HUES48 (cell line): Measurements from ENCODE around the gene KIF25.

Experiments
- H3K27ac ChIP-seq: one replicate; pipeline ENCODE4 v1.7.0; 2013; ENCODE audit warnings: low read depth, low read length, inconsistent platforms
- H3K27me3 ChIP-seq: 2 replicates; pipeline ENCODE4 v1.6.1; 2013; ENCODE audit warnings: mild to moderate bottlenecking, low read length; ENCODE audit not compliant: control insufficient read depth, insufficient read depth
- H3K36me3 ChIP-seq: 2 replicates; pipeline ENCODE4 v1.6.1; 2013; ENCODE audit warnings: low read length; ENCODE audit not compliant: control insufficient read depth, insufficient read depth
- H3K4me1 ChIP-seq: 2 replicates; pipeline ENCODE4 v1.6.1; 2013; ENCODE audit warnings: mild to moderate bottlenecking, low read length; ENCODE audit not compliant: control insufficient read depth, insufficient read depth
- H3K4me3 ChIP-seq: 2 replicates; pipeline ENCODE4 v1.5.1; 2013; ENCODE audit warnings: mild to moderate bottlenecking, low read depth, low read length
- H3K9ac ChIP-seq: 2 replicates; pipeline ENCODE4 v1.6.1; 2013; ENCODE audit warnings: mild to moderate bottlenecking, low read depth, low read length, moderate library complexity
- H3K9me3 ChIP-seq: 2 replicates; pipeline ENCODE4 v1.6.1; 2013; ENCODE audit warnings: low read length; ENCODE audit not compliant: control insufficient read depth, insufficient read depth

KIF25 gene

GRCh38 chr6:168021581-168021980, 24.1 kb downstream of the KIF25 start:
- Histone ChIP-seq H3K9me3 (no peaks in the 10 kb centered on the region), H3K4me1 (peaks cover 5% of the 10 kb centered on the region; the same call in 1 of the 2 replicates), H3K27ac (no peak overlapping the region), H3K27me3 (no peaks in the 10 kb centered on the region), H3K36me3 (no peaks in the 10 kb centered on the region), H3K4me3 (no peak overlapping the region), H3K9ac (no peak overlapping the region)

GRCh38 chr6:168022488-168023321, 25.2 kb downstream of the KIF25 start:
- Histone ChIP-seq H3K9ac (no peak overlapping the region), H3K36me3 (no peaks in the 10 kb centered on the region), H3K9me3 (no peaks in the 10 kb centered on the region), H3K4me3 (no peak overlapping the region), H3K4me1 (no peaks in the 10 kb centered on the region), H3K27me3 (no peaks in the 10 kb centered on the region), H3K27ac (no peak overlapping the region)

- H3K27ac ChIP-seq: no peak overlapping the region
- H3K9ac ChIP-seq: no peak overlapping the region
- H3K9me3 ChIP-seq: no peaks in the 10 kb centered on the region
- no peaks in the 10 kb centered on the region for H3K36me3 ChIP-seq
- H3K27me3 ChIP-seq: no peaks in the 10 kb centered on the region
- H3K4me1 ChIP-seq: no peaks in the 10 kb centered on the region
- H3K4me3 ChIP-seq: no peak overlapping the region
Observed at GRCh38 chr6:168024951-168025510, 27.6 kb downstream of the KIF25 start.

DNA sequence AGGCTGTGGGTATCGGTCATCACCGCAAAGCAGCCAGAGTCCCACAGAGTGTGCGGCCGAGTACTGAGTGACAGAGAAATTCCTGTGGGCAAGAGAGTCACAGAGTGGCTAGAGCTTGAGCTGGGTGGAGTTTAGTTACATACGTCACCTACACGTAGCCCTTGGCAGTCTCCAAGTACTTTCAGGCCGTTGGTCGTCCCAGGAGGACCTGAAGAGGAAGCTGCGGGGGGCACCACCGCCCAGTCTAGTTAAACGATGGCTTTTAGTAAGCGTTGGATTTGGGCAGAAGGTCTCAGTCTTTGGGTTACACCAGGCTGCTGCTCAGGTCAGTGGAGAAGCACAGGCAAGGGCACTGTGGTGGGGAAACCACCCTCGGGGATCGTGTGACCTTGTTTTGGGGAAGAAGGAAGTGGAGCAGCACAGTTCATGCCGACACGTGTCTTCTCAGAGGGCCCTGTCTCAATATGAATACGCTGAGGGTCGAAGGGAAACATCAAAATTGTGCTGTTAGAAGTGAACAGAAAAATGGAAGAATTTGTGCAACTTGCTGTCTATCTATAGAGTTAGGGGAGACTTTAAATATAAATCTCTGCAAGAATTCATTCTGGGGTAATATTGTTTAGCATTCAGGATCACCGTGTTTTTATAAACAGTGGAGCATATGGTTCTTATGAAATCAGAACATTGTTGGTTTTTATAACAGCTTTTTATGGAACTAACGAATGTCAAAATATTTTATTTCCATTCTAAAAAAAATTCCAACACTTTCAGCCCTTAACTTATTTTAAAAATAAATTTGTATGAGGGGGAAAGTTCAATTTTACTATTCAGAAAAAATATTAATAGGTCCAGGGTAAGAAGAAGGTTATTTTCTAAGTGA, 28.6 kb downstream of the KIF25 start:
- H3K4me3 ChIP-seq: no peak overlapping the region
- no peak overlapping the region for H3K27ac ChIP-seq
- no peaks in the 10 kb centered on the region for H3K36me3 ChIP-seq
- no peak overlapping the region for H3K9ac ChIP-seq
- H3K9me3 ChIP-seq: no peaks in the 10 kb centered on the region
- H3K27me3 ChIP-seq: no peaks in the 10 kb centered on the region
- H3K4me1 ChIP-seq: peaks cover 5% of the 10 kb centered on the region

- no peaks in the 10 kb centered on the region for H3K27me3 ChIP-seq
- no peak overlapping the region for H3K4me3 ChIP-seq
- H3K9me3 ChIP-seq: no peaks in the 10 kb centered on the region
- no peak overlapping the region for H3K27ac ChIP-seq
- H3K36me3 ChIP-seq: no peaks in the 10 kb centered on the region
- peaks cover 6% of the 10 kb centered on the region for H3K4me1 ChIP-seq
- no peak overlapping the region for H3K9ac ChIP-seq
Observed at GRCh38 chr6:168026925-168027324, 29.5 kb downstream of the KIF25 start.

DNA sequence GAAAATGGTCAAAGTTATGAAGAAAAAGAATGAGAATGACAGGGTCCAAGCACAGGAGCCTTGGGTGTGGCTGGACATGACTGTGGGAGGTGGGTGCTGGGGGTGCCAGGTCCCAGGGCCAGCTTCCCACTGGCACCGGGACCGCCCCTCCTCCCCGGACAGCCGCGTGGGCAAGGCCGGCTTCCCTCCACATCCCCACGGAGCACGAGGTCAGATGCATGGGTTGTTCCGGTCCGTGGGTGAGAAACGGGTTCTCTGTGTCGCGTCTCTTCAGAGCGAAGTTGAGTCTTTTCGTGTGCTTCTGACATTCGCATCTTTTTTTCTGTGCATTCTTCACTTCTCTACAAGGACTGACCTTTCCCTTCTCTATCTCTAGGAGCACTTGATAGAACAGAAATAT, 30.1 kb downstream of the KIF25 start:
- Histone ChIP-seq H3K27ac (no peak overlapping the region), H3K9ac (no peak overlapping the region), H3K4me1 (peaks cover 6% of the 10 kb centered on the region), H3K27me3 (no peaks in the 10 kb centered on the region), H3K36me3 (no peaks in the 10 kb centered on the region), H3K4me3 (no peak overlapping the region), H3K9me3 (no peaks in the 10 kb centered on the region)

DNA sequence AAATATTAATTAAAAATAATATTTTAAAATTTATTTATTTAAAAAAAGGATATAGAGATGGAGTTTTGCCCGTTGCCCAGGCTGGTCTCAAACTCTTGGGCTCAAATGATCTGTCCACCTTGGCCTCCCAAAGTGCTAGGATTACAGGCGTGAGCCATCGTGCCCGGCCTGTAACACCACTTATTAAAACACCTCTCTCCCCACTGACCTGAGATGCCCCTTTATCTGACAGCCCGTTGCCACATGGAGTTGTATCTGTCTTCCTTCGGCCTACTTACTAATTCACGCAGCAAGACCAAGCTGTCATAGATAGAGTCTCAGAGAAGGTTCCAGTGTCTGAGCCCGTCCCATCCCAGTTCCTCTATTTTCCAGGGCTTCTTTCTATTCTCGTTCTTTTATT, 30.7 kb downstream of the KIF25 start:
- Histone ChIP-seq H3K4me1 (peaks cover 6% of the 10 kb centered on the region), H3K4me3 (no peak overlapping the region), H3K36me3 (no peaks in the 10 kb centered on the region), H3K27ac (no peak overlapping the region), H3K9ac (no peak overlapping the region), H3K9me3 (no peaks in the 10 kb centered on the region), H3K27me3 (no peaks in the 10 kb centered on the region)

- Histone ChIP-seq H3K9ac (no peak overlapping the region), H3K27ac (no peak overlapping the region), H3K4me3 (no peak overlapping the region), H3K9me3 (no peaks in the 10 kb centered on the region), H3K27me3 (no peaks in the 10 kb centered on the region), H3K36me3 (no peaks in the 10 kb centered on the region), H3K4me1 (peaks cover 6% of the 10 kb centered on the region)
Observed at GRCh38 chr6:168029459-168030217, 32.2 kb downstream of the KIF25 start.

DNA sequence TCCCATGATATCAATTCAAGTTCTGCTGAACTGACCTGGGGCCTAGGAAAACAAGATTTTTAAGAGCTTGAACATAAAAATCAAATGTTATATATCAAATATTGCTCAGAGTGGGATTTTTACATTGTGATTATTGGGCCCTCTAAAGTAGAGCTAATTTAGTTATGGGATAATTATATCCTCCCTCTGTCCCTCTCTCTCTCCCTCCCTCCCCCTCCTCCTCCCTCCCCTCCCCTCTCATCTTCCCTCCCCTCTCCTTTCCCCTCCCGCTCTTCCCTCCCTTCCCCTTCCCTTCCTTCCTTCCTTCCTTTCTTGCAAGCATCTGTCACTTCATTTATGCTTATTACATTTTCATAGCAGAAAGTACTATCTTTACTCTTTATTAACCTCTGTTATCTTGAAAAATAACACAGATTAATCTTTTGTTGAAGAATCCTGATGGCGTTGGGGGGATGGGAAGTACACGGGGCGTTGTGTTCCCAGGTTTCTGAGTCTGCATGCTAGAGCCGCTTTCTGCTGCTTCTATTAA, 32.8 kb downstream of the KIF25 start:
- H3K4me3 ChIP-seq: no peak overlapping the region
- H3K27me3 ChIP-seq: no peaks in the 10 kb centered on the region
- no peaks in the 10 kb centered on the region for H3K36me3 ChIP-seq
- no peaks in the 10 kb centered on the region for H3K9me3 ChIP-seq
- H3K27ac ChIP-seq: no peak overlapping the region
- H3K9ac ChIP-seq: no peak overlapping the region
- peaks cover 6% of the 10 kb centered on the region for H3K4me1 ChIP-seq

DNA sequence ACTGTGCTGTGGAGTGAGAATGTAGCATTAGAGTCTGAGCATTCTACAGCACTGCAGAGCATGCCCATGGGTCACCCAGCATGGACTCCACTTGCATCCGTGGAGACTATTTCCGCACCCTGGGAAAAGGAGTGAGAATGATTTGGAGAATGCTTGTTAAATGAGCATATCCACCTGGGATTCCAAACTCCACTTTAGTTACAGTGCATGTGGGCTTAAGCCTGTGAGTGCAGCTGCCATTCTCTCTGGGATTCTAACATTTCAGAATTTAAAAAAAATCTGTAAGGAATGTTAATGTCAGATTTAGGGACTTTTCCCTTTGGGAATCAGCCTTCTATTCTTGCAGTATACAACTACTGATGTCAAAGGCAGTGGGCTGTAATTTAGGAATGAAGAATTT, 33.4 kb downstream of the KIF25 start:
- Histone ChIP-seq H3K36me3 (no peaks in the 10 kb centered on the region), H3K27me3 (peaks cover 5% of the 10 kb centered on the region; the same call in 1 of the 2 replicates), H3K4me3 (no peak overlapping the region), H3K27ac (peak overlapping the region; percentile 2), H3K9me3 (no peaks in the 10 kb centered on the region), H3K9ac (no peak overlapping the region), H3K4me1 (peaks cover 12% of the 10 kb centered on the region)
